ENCODE measurements around the gene MAN1A1. TPM values are rescaled to one million over a fixed set of nuclear protein-coding genes. Genes with fewer than 3 reads are reported as not detected.

The MAN1A1 gene
- total and polyA plus RNA-seq, 2 of the 8 experiments (the other 6 are each of a cell fraction or from before 2014, with no cell fraction given), result 1.8 to 5.4 TPM

- no peak overlapping the region for H3K4me3 ChIP-seq (ENCODE audit: extremely low read depth in 1 of 4, insufficient read depth in 2 of 4, low read depth in 3 of 4, low read length in 4 of 4)
- H3K4ac ChIP-seq (replicated peaks; ENCODE audit: insufficient read length, low read depth, low read length), result no peak overlapping the region
- no peak overlapping the region for H2AFZ ChIP-seq (ENCODE audit: low read length)
- no peak overlapping the region for H3K27ac ChIP-seq (ENCODE audit: low read depth, low read length)
- DNase-seq (ENCODE audit: low read depth in 1 of 2, low spot score in 2 of 2) (no peak), FAIRE-seq (no peak)
- H3K18ac ChIP-seq (ENCODE audit: extremely low read depth, low read length), result no peak overlapping the region
- CTCF ChIA-PET (ENCODE audit: partially characterized antibody), result no interaction called here
- H4K91ac ChIP-seq (replicated peaks; ENCODE audit: insufficient read length, low read length), result no peak overlapping the region
- no peak overlapping the region for H2BK120ac ChIP-seq (replicated peaks; ENCODE audit: low read depth, low read length)
- H2BK20ac ChIP-seq (ENCODE audit: low read length), result no peak overlapping the region
- WGBS, 2 experiments (ENCODE audit: extremely low coverage in 1 of 2, insufficient coverage in 1 of 2, insufficient read length in 1 of 2, insufficient replicate concordance in 2 of 2, low coverage in 1 of 2, low lambda C conversion rate in 2 of 2, missing lambda C conversion rate in 1 of 2), result 100% methylated on average over 2 of the region's 2 CpGs; no CpG with 5 or more reads in 1 of the 2 experiments
- H3K23me2 ChIP-seq (ENCODE audit: low read depth, low read length), result no peaks in the 10 kb centered on the region
- H4K8ac ChIP-seq (ENCODE audit: extremely low read depth, insufficient read depth, low read length), result no peak overlapping the region
- no peak overlapping the region for H2AK5ac ChIP-seq (ENCODE audit: low read depth, low read length)
- H3K56ac ChIP-seq (replicated peaks; ENCODE audit: insufficient read length, low read depth, low read length), result no peak overlapping the region
- no peak overlapping the region for H3K9ac ChIP-seq (replicated peaks in 1 of 4; ENCODE audit: extremely low read depth in 1 of 4, low read depth in 3 of 4, low read length in 3 of 4)
- H3K9me3 ChIP-seq (ENCODE audit: insufficient read depth in 2 of 2, low read depth in 1 of 2, low read length in 1 of 2), result no peaks in the 10 kb centered on the region
- H2BK12ac ChIP-seq (ENCODE audit: low read depth, low read length), result no peak overlapping the region
- H3K36me3 ChIP-seq (ENCODE audit: control insufficient read depth in 2 of 4, insufficient read depth in 4 of 4, low read length in 3 of 4), result no peaks in the 10 kb centered on the region
- no peaks in the 10 kb centered on the region for H4K20me1 ChIP-seq (replicated peaks in 1 of 2; ENCODE audit: control insufficient read depth in 1 of 2, insufficient read depth in 2 of 2, low read length in 2 of 2)
- H2BK15ac ChIP-seq (ENCODE audit: low read length), result no peak overlapping the region
- H3K4me1 ChIP-seq (replicated peaks in 1 of 4; ENCODE audit: control insufficient read depth in 3 of 4, insufficient read depth in 4 of 4, low read length in 3 of 4), result no peaks in the 10 kb centered on the region
- H3K79me1 ChIP-seq (ENCODE audit: low read depth, low read length), result no peaks in the 10 kb centered on the region
- H3K79me2 ChIP-seq (ENCODE audit: control insufficient read depth in 1 of 2, insufficient read depth in 2 of 2, low read length in 2 of 2), result no peaks in the 10 kb centered on the region
- no peak overlapping the region for H2BK5ac ChIP-seq (ENCODE audit: low read depth, low read length)
- H3K4me2 ChIP-seq (ENCODE audit: insufficient read depth in 1 of 2, low read depth in 2 of 2, low read length in 2 of 2), result no peak overlapping the region
- H4K5ac ChIP-seq (ENCODE audit: insufficient read length, low read depth, low read length), result no peak overlapping the region
- H3K14ac ChIP-seq (ENCODE audit: insufficient read length), result no peak overlapping the region
- H3K23ac ChIP-seq (ENCODE audit: insufficient read length), result no peak overlapping the region
- no peaks in the 10 kb centered on the region for H3K27me3 ChIP-seq (replicated peaks in 1 of 4; ENCODE audit: control insufficient read depth in 3 of 4, extremely low read depth in 1 of 4, insufficient read depth in 3 of 4, low read length in 3 of 4)
- POLR2A ChIA-PET (ENCODE audit: partially characterized antibody), result no interaction called here
- TF ChIP-seq, protein P1, sequence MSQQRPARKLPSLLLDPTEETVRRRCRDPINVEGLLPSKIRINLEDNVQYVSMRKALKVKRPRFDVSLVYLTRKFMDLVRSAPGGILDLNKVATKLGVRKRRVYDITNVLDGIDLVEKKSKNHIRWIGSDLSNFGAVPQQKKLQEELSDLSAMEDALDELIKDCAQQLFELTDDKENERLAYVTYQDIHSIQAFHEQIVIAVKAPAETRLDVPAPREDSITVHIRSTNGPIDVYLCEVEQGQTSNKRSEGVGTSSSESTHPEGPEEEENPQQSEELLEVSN (IDR thresholded peaks at IDR 0.05), result no peak
- TF ChIP-seq FOSL1 (IDR thresholded peaks at IDR 0.05; ENCODE audit: insufficient read depth, low read depth, low read length) (no peak), RFX5 (IDR thresholded peaks at IDR 0.05; ENCODE audit: borderline replicate concordance, low read depth, low read length) (no peak), ASH2L (IDR thresholded peaks at IDR 0.05; ENCODE audit: low read length) (no peak), BRCA1 (IDR thresholded peaks at IDR 0.05; ENCODE audit: low read depth, low read length) (no peak), JUND (IDR thresholded peaks at IDR 0.05; ENCODE audit: low read length) (no peak), CBX5 (IDR thresholded peaks at IDR 0.05; ENCODE audit: low read depth, low read length) (no peak), CBX8 (IDR thresholded peaks at IDR 0.05; ENCODE audit: borderline replicate concordance, low read depth, low read length) (no peak), SRF (IDR thresholded peaks at IDR 0.05; ENCODE audit: low read depth, low read length) (no peak), NANOG (IDR thresholded peaks at IDR 0.05; ENCODE audit: insufficient read depth, low read depth, low read length, poor library complexity, severe bottlenecking) (no peak), TCF12 (IDR thresholded peaks at IDR 0.05; ENCODE audit: low read depth, low read length) (no peak), RBBP5 (IDR thresholded peaks at IDR 0.05; ENCODE audit: borderline replicate concordance, low read depth, low read length) (no peak), SP4 (IDR thresholded peaks at IDR 0.05; ENCODE audit: low read length) (no peak), MAFK (IDR thresholded peaks at IDR 0.05; ENCODE audit: low read depth, low read length) (no peak), PHF8 (conservative IDR thresholded peaks at IDR 0.05; ENCODE audit: low read depth, low read length) (no peak)
These were observed 72.5 kb downstream of the MAN1A1 start for GRCh38 chr6:119277052-119277451.
